GM12874 (cell line): ENCODE results near the gene LY6G5B.

Source experiments
- CTCF ChIP-seq: IDR thresholded peaks from 2 replicates; pipeline ENCODE4 v1.5.1; 2011; ENCODE audit warnings: low read depth, mild to moderate bottlenecking, control low read depth, low read length, moderate library complexity; ENCODE audit not compliant: insufficient read depth

LY6G5B gene

GRCh38 chr6:31719001-31719400 lies 49.2 kb downstream of the LY6G5B start:
- no peak for TF ChIP-seq CTCF

GRCh38 chr6:31720196-31720770 lies 50.5 kb downstream of the LY6G5B start:
- no peak for TF ChIP-seq CTCF

- no peak for TF ChIP-seq CTCF
These were observed 51.7 kb downstream of the LY6G5B start, which contains the start of gene LY6G6C for GRCh38 chr6:31721351-31722020. Gene LY6G6C (minus strand): TSS chr6:31721746. CDS start chr6:31721679, 67 bp downstream.

- TF ChIP-seq CTCF: no peak
These were observed 52.4 kb downstream of the LY6G5B start for GRCh38 chr6:31722173-31722572.
